Thymus (tissue), 11 donors: ENCODE data around the gene ANKS3. TPM values are rescaled to one million over a fixed set of nuclear protein-coding genes. Genes with fewer than 3 reads are reported as not detected.

Source experiments
- DNase-seq, 9 donors: peaks; one replicate each; pipeline ENCODE4 v3.0.0-alpha.2; 2013; ENCODE audit warnings: low spot score in 9 of 9, low read depth in 6 of 9, missing footprints in 1 of 9
- H3K27ac ChIP-seq, 2 donors: one replicate each; pipeline ENCODE4 v1.5.1; 2013; ENCODE audit warnings: control low read depth in 1 of 2, low read depth in 1 of 2, low read length in 1 of 2, mild to moderate bottlenecking in 1 of 2, moderate library complexity in 1 of 2
- H3K27me3 ChIP-seq, 2 donors: one replicate each; pipeline ENCODE4 v1.5.1; 2013; ENCODE audit warnings: low read length in 1 of 2; ENCODE audit not compliant: control insufficient read depth in 2 of 2, insufficient read depth in 1 of 2
- H3K36me3 ChIP-seq, 2 donors: one replicate each; pipeline ENCODE4 v1.5.1; 2013; ENCODE audit warnings: low read length in 1 of 2, mild to moderate bottlenecking in 1 of 2, moderate library complexity in 1 of 2; ENCODE audit not compliant: control insufficient read depth in 2 of 2, insufficient read depth in 2 of 2
- H3K4me1 ChIP-seq, 2 donors: one replicate each; pipeline ENCODE4 v1.5.1; 2013; ENCODE audit warnings: low read length in 2 of 2; ENCODE audit not compliant: control insufficient read depth in 2 of 2, insufficient read depth in 2 of 2
- H3K4me3 ChIP-seq, 2 donors: one replicate each; pipeline ENCODE4 v1.5.1; 2013; ENCODE audit warnings: low read length in 2 of 2, control low read depth in 1 of 2, mild to moderate bottlenecking in 1 of 2
- H3K9me3 ChIP-seq, 2 donors: one replicate each; pipeline ENCODE4 v1.5.1; 2013; ENCODE audit warnings: low read length in 1 of 2, mild to moderate bottlenecking in 1 of 2; ENCODE audit not compliant: control insufficient read depth in 2 of 2, insufficient read depth in 1 of 2
- WGBS: extraction: QIAGEN DNeasy Blood & Tissue Kit; methylation state at CpG from one replicate; pipeline ENCODE4 v1.1.7; 2013; 5-methylcytosine and 5-hydroxymethylcytosine counted together
- polyA plus RNA-seq: library from polyadenylated mRNA; stranded (reverse); fragments of 200-250 nt; gene quantifications from one replicate; pipeline ENCODE4 v1.2.3, GENCODE V29; 2013
- total RNA-seq: library from RNA; stranded (reverse); fragments of 120-200 nt; gene quantifications from one replicate; pipeline ENCODE4 v1.2.4, GENCODE V29; 2013
- donor health status: healthy.

The ANKS3 gene
- total and polyA plus RNA-seq, 2 donors = 9.8 to 34.0 TPM

GRCh38 chr16:4762205-4762604 lies 28.1 kb upstream of the ANKS3 start:
- no peaks in the 10 kb centered on the region for H3K9me3 ChIP-seq
- H3K4me3 ChIP-seq = no peak overlapping the region
- no peak for DNase-seq
- peaks cover 63 to 64% of the 10 kb centered on the region in 2 donors for H3K36me3 ChIP-seq
- no peaks in the 10 kb centered on the region for H3K27me3 ChIP-seq
- peaks cover 9 to 15% of the 10 kb centered on the region in 2 donors for H3K4me1 ChIP-seq
- WGBS = 96% methylated on average over 9 of the region's 9 CpGs
- no peak overlapping the region for H3K27ac ChIP-seq

GRCh38 chr16:4760221-4760910 lies 26.3 kb upstream of the ANKS3 start:
- Histone ChIP-seq H3K27me3 (no peaks in the 10 kb centered on the region), H3K36me3 (peaks cover 72 to 73% of the 10 kb centered on the region in 2 donors), H3K4me3 (no peak overlapping the region), H3K9me3 (peaks cover 1 to 2% of the 10 kb centered on the region in 2 donors), H3K4me1 (peaks cover 1 to 3% of the 10 kb centered on the region in 2 donors), H3K27ac (no peak overlapping the region)
- DNase-seq = no peak
- 98% methylated on average over 23 of the region's 23 CpGs for WGBS

GRCh38 chr16:4755687-4756086 lies 21.6 kb upstream of the ANKS3 start:
- no peaks in the 10 kb centered on the region for H3K27me3 ChIP-seq
- WGBS = 98% methylated on average over 6 of the region's 6 CpGs
- no peak for DNase-seq
- H3K4me1 ChIP-seq = no peaks in the 10 kb centered on the region
- no peak overlapping the region for H3K27ac ChIP-seq
- H3K9me3 ChIP-seq = peaks cover 4 to 8% of the 10 kb centered on the region in 2 donors
- no peak overlapping the region for H3K4me3 ChIP-seq
- peaks cover 74 to 82% of the 10 kb centered on the region in 2 donors for H3K36me3 ChIP-seq

GRCh38 chr16:4754865-4755264 lies 20.8 kb upstream of the ANKS3 start:
- WGBS = 98% methylated on average over 4 of the region's 4 CpGs
- no peaks in the 10 kb centered on the region for H3K27me3 ChIP-seq

GRCh38 chr16:4753227-4753626 lies 19.2 kb upstream of the ANKS3 start:
- WGBS = 98% methylated on average over 11 of the region's 11 CpGs
- H3K36me3 ChIP-seq = peaks cover 58 to 62% of the 10 kb centered on the region in 2 donors
- no peak for DNase-seq
- H3K27me3 ChIP-seq = no peaks in the 10 kb centered on the region
- H3K27ac ChIP-seq = no peak overlapping the region
- H3K4me1 ChIP-seq = peaks cover 4 to 10% of the 10 kb centered on the region in 2 donors
- no peak overlapping the region for H3K4me3 ChIP-seq
- peaks cover 4 to 8% of the 10 kb centered on the region in 2 donors for H3K9me3 ChIP-seq

More at GRCh38 chr16:4754865-4755264, 20.8 kb upstream of the ANKS3 start:
- H3K36me3 ChIP-seq = peaks cover 71 to 74% of the 10 kb centered on the region in 2 donors
- no peak overlapping the region for H3K4me3 ChIP-seq
- no peak for DNase-seq
- H3K27ac ChIP-seq = no peak overlapping the region
- peaks cover 4 to 8% of the 10 kb centered on the region in 2 donors for H3K9me3 ChIP-seq
- H3K4me1 ChIP-seq = no peaks in the 10 kb centered on the region

- H3K36me3 ChIP-seq = peaks cover 56 to 59% of the 10 kb centered on the region in 2 donors
- H3K9me3 ChIP-seq = peaks cover 4 to 8% of the 10 kb centered on the region in 2 donors
- no peak overlapping the region for H3K4me3 ChIP-seq
- peaks cover 4 to 17% of the 10 kb centered on the region in 2 donors for H3K4me1 ChIP-seq
- 98% methylated on average over 44 of the region's 44 CpGs for WGBS
- H3K27me3 ChIP-seq = no peaks in the 10 kb centered on the region
- H3K27ac ChIP-seq = no peak overlapping the region
- no peak for DNase-seq
Observed at GRCh38 chr16:4752351-4753100, 18.5 kb upstream of the ANKS3 start.

- Histone ChIP-seq H3K4me1 (peaks cover 14 to 34% of the 10 kb centered on the region in 2 donors), H3K36me3 (peaks cover 51 to 53% of the 10 kb centered on the region in 2 donors), H3K27ac (no peak overlapping the region), H3K4me3 (no peak overlapping the region), H3K27me3 (no peaks in the 10 kb centered on the region), H3K9me3 (peaks cover 4 to 8% of the 10 kb centered on the region in 2 donors)
- 97% methylated on average over 8 of the region's 8 CpGs for WGBS
- DNase-seq = no peak
Observed at GRCh38 chr16:4750896-4751295, 16.8 kb upstream of the ANKS3 start.

- DNase-seq = no peak
- Histone ChIP-seq H3K4me3 (no peak overlapping the region), H3K27me3 (no peaks in the 10 kb centered on the region), H3K27ac (no peak overlapping the region), H3K9me3 (peaks cover under 1 to 2% of the 10 kb centered on the region in 2 donors), H3K36me3 (peaks cover 41 to 42% of the 10 kb centered on the region in 2 donors), H3K4me1 (peaks cover 14 to 35% of the 10 kb centered on the region in 2 donors)
- 96% methylated on average over 10 of the region's 10 CpGs for WGBS
Observed at GRCh38 chr16:4749700-4750257, 15.7 kb upstream of the ANKS3 start.
